WTC11 (cell line): ENCODE measurements around the gene ZNF48. TPM values are rescaled to one million over a fixed set of nuclear protein-coding genes. Genes with fewer than 3 reads are reported as not detected.

ENCODE experiments used
- ATAC-seq: fragments of 200-7000 bp; cut with Tn5 transposase; 2 replicates; pipeline ENCODE4 v1.10.0; 2021; ENCODE audit warnings: mild to moderate bottlenecking, moderate library complexity
- CTCF ChIA-PET: fragments of 300-600 bp; sonication (Branson Sonifier 250); formaldehyde crosslinking; loops from one replicate; lab custom pipeline; 2021; ENCODE audit warnings: antibody characterized with exemption; lab: Charles Lee
- POLR2A ChIA-PET: fragments of 350-600 bp; sonication (Branson Sonifier 250); formaldehyde crosslinking; loops from one replicate; lab custom pipeline; 2021; ENCODE audit warnings: antibody characterized with exemption; lab: Charles Lee
- DNase-seq: peaks from one replicate; pipeline ENCODE4 v3.0.0; 2021; ENCODE audit warnings: low spot score
- H3K27ac Mint-ChIP-seq: 2 replicates; pipeline ENCODE4 v1.8.0; 2021; ENCODE audit warnings: mixed read lengths
- H3K27me3 Mint-ChIP-seq: 2 replicates; pipeline ENCODE4 v1.8.0; 2021; ENCODE audit warnings: low read depth, mild to moderate bottlenecking, moderate library complexity, mixed read lengths
- H3K36me3 Mint-ChIP-seq: 2 replicates; pipeline ENCODE4 v1.8.0; 2021; ENCODE audit warnings: mixed read lengths
- H3K4me1 Mint-ChIP-seq: 2 replicates; pipeline ENCODE4 v1.8.0; 2022; ENCODE audit warnings: mixed read lengths
- H3K4me3 Mint-ChIP-seq: 2 replicates; pipeline ENCODE4 v1.8.0; 2021; ENCODE audit warnings: mild to moderate bottlenecking, moderate library complexity, mixed read lengths
- H3K9me3 Mint-ChIP-seq: 2 replicates; pipeline ENCODE4 v1.8.0; 2021; ENCODE audit warnings: mixed read lengths
- ARID4B ChIP-seq: sonication (generic); formaldehyde crosslinking; IDR thresholded peaks from 2 replicates; pipeline ENCODE4 v1.8.0; 2023; ENCODE audit warnings: missing genetic modification reagents, mild to moderate bottlenecking, borderline replicate concordance
- ATF1 ChIP-seq: sonication (generic); formaldehyde crosslinking; IDR thresholded peaks from 2 replicates; pipeline ENCODE4 v1.8.1; 2023; ENCODE audit warnings: mild to moderate bottlenecking, moderate library complexity, missing genetic modification reagents
- ATF3 ChIP-seq: sonication (generic); formaldehyde crosslinking; conservative IDR thresholded peaks from 2 replicates; pipeline ENCODE4 v1.8.1; 2022; ENCODE audit warnings: mild to moderate bottlenecking, missing genetic modification reagents
- E2F5 ChIP-seq: sonication (generic); formaldehyde crosslinking; IDR thresholded peaks from 2 replicates; pipeline ENCODE4 v1.8.1; 2022; ENCODE audit warnings: mild to moderate bottlenecking, moderate library complexity, missing genetic modification reagents
- EMX1 ChIP-seq: fragments of 250-450 bp; sonication (Bioruptor Pico); IDR thresholded peaks from 2 replicates; pipeline ENCODE4 v1.8.0; 2021; ENCODE audit warnings: mild to moderate bottlenecking
- FOXK1 ChIP-seq: sonication (generic); formaldehyde crosslinking; IDR thresholded peaks from 2 replicates; pipeline ENCODE4 v1.8.0; 2022; ENCODE audit warnings: mild to moderate bottlenecking, moderate library complexity, missing genetic modification reagents
- FOXP1 ChIP-seq: sonication (generic); formaldehyde crosslinking; IDR thresholded peaks from 2 replicates; pipeline ENCODE4 v1.8.0; 2022; ENCODE audit warnings: missing genetic modification reagents, mild to moderate bottlenecking, moderate library complexity, borderline replicate concordance
- HMGXB4 ChIP-seq: sonication (generic); formaldehyde crosslinking; IDR thresholded peaks from 2 replicates; pipeline ENCODE4 v1.8.1; 2023; ENCODE audit warnings: mild to moderate bottlenecking, moderate library complexity, missing genetic modification reagents
- JAZF1 ChIP-seq: fragments of 250-450 bp; sonication (Bioruptor Pico); IDR thresholded peaks from 2 replicates; pipeline ENCODE4 v1.9.0; 2021; ENCODE audit warnings: moderate library complexity, mild to moderate bottlenecking, inconsistent platforms
- JUN ChIP-seq: sonication (generic); formaldehyde crosslinking; IDR thresholded peaks from 2 replicates; pipeline ENCODE4 v1.8.0; 2023; ENCODE audit warnings: mild to moderate bottlenecking, missing genetic modification reagents
- RORB ChIP-seq: fragments of 250-450 bp; sonication (Bioruptor Pico); IDR thresholded peaks from 2 replicates; pipeline ENCODE4 v1.9.0; 2021; ENCODE audit warnings: mild to moderate bottlenecking
- SMAD4 ChIP-seq: sonication (generic); formaldehyde crosslinking; IDR thresholded peaks from 2 replicates; pipeline ENCODE4 v1.8.0; 2022; ENCODE audit warnings: mild to moderate bottlenecking, missing genetic modification reagents
- SOX15 ChIP-seq: fragments of 250-450 bp; sonication (Bioruptor Pico); IDR thresholded peaks from 2 replicates; pipeline ENCODE4 v1.9.0; 2021; ENCODE audit warnings: mild to moderate bottlenecking
- SP1 ChIP-seq: sonication (generic); formaldehyde crosslinking; conservative IDR thresholded peaks from 2 replicates; pipeline ENCODE4 v1.8.1; 2022; ENCODE audit warnings: missing genetic modification reagents
- STAT6 ChIP-seq: sonication (generic); formaldehyde crosslinking; conservative IDR thresholded peaks from 2 replicates; pipeline ENCODE4 v1.8.1; 2023; ENCODE audit warnings: mild to moderate bottlenecking, low read depth, missing genetic modification reagents, moderate library complexity
- ZNF121 ChIP-seq: sonication (generic); formaldehyde crosslinking; IDR thresholded peaks from 2 replicates; pipeline ENCODE4 v1.8.0; 2023; ENCODE audit warnings: missing genetic modification reagents
- ZNF263 ChIP-seq: sonication (generic); formaldehyde crosslinking; IDR thresholded peaks from 2 replicates; pipeline ENCODE4 v1.8.1; 2022; ENCODE audit warnings: low read depth, mild to moderate bottlenecking, moderate library complexity, missing genetic modification reagents
- total RNA-seq: library from RNA; stranded (reverse); gene quantifications from 3 replicates; pipeline ENCODE4 v1.2.3, GENCODE V29; 2021
- TF ChIP-seq, protein P1 (sequence below): fragments of 250-450 bp; sonication (Bioruptor Pico); IDR thresholded peaks from 2 replicates; pipeline ENCODE4 v1.9.0; 2021; ENCODE audit warnings: moderate library complexity, mild to moderate bottlenecking, inconsistent platforms, borderline replicate concordance
- TF ChIP-seq, protein P2 (sequence below): sonication (generic); formaldehyde crosslinking; IDR thresholded peaks from 2 replicates; pipeline ENCODE4 v1.8.1; 2023; ENCODE audit warnings: mild to moderate bottlenecking, missing genetic modification reagents, moderate library complexity
- TF ChIP-seq, protein P3 (sequence below): fragments of 200-600 bp; IDR thresholded peaks from 2 replicates; pipeline ENCODE4 v1.8.0; 2022; ENCODE audit warnings: antibody characterized with exemption

Gene ZNF48
- total RNA-seq, 1 experiment from 2014 or later = 39.3 TPM

DNA sequence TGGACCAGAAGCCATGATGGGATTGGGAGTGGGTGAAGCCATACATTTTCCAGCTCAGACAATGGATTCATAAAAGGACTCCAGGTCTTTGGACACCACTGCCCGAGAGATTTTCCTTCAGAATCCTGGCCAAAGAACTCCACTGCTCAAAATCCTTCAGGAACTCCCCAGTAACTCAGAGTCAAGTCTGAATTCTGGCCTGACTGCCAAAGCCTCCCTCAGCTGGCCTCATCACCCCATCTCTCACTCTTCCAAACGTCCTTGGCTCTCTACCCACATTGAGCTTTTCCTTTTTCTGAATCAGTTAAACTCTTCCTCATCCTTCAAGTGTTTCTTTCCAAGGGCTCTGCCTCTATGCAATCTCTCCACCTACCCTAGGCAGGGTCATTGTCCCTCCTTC lies 11.7 kb upstream of the ZNF48 start:
- 0 out of 2 replicates have a peak, but pooled peaks cover 2% of the 10 kb centered on the region for H3K36me3 Mint-ChIP-seq
- no peak for DNase-seq
- H3K27ac Mint-ChIP-seq = no peak overlapping the region
- TF ChIP-seq RORB = no peak
- no peak for TF ChIP-seq SOX15 (CRISPR knock-in tag)
- TF ChIP-seq STAT6 = no peak
- TF ChIP-seq ZNF263 (CRISPR knock-in tag) = no peak
- no peak for TF ChIP-seq EMX1
- TF ChIP-seq FOXK1 (CRISPR knock-in tag) = no peak
- no peak for TF ChIP-seq JUN
- TF ChIP-seq, protein P1, sequence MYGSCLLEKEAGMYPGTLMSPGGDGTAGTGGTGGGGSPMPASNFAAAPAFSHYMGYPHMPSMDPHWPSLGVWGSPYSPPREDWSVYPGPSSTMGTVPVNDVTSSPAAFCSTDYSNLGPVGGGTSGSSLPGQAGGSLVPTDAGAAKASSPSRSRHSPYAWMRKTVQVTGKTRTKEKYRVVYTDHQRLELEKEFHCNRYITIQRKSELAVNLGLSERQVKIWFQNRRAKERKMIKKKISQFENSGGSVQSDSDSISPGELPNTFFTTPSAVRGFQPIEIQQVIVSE (CRISPR knock-in tag) = no peak
- TF ChIP-seq HMGXB4 (CRISPR knock-in tag) = no peak
- no peak for TF ChIP-seq SP1 (CRISPR knock-in tag)
- TF ChIP-seq FOXP1 (CRISPR knock-in tag) = no peak
- no peak for TF ChIP-seq SMAD4
- no peak for TF ChIP-seq E2F5 (CRISPR knock-in tag)
- TF ChIP-seq ZNF121 (CRISPR knock-in tag) = no peak
- no peak for TF ChIP-seq ATF3 (CRISPR knock-in tag)
- TF ChIP-seq ATF1 (CRISPR knock-in tag) = no peak
- TF ChIP-seq JAZF1 (CRISPR knock-in tag) = no peak
- TF ChIP-seq, protein P2, sequence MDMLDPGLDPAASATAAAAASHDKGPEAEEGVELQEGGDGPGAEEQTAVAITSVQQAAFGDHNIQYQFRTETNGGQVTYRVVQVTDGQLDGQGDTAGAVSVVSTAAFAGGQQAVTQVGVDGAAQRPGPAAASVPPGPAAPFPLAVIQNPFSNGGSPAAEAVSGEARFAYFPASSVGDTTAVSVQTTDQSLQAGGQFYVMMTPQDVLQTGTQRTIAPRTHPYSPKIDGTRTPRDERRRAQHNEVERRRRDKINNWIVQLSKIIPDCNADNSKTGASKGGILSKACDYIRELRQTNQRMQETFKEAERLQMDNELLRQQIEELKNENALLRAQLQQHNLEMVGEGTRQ (CRISPR knock-in tag) = no peak
- TF ChIP-seq, all 79 proteins: peak for 0
- ATAC-seq = no peak
- CTCF ChIA-PET = interaction anchor here (1.1 to 1.3 kb wide), 2 partner anchors 12 to 13 kb away, joined by 3 read pairs; no protein-coding TSS in a partner anchor
- H3K4me3 Mint-ChIP-seq = no peak overlapping the region
- H3K27me3 Mint-ChIP-seq = peaks cover 13% of the 10 kb centered on the region
- POLR2A ChIA-PET = interaction anchor here (0.6 to 0.9 kb wide), 2 partner anchors 9 to 27 kb away, joined by 3 to 7 read pairs; no protein-coding TSS in a partner anchor
- H3K9me3 Mint-ChIP-seq = no peaks in the 10 kb centered on the region
- peaks cover 4% of the 10 kb centered on the region for H3K4me1 Mint-ChIP-seq

DNA sequence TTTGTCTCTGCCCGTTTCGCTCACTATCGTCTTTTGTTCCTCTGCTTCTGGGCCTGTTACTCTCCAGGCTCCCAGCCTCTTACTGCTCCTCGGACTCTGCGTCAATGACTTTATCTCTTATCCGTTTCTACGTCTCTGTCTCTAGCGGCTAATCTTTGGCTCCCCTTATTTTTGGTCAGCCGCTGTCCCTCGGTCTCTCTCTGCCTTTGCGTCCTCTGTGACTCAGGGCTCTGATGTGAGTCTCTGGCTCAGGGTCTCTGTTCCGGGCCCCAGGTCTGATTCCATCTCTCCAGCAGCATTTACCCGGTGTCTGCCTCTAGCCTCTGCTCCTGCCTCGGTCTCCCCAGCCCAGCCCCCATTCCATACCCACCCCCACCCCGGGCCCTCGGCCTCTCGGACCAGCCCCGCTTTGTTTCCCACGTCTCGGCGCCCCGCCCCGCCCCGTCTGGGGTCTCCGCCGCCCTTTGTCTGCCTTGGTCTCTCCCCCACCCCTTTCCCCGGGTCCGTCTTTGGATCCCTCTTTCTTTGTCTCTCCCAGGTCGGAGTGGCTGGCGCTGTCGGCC lies 547 bp upstream of the ZNF48 start:
- no peaks in the 10 kb centered on the region for H3K9me3 Mint-ChIP-seq
- TF ChIP-seq, protein P3, sequence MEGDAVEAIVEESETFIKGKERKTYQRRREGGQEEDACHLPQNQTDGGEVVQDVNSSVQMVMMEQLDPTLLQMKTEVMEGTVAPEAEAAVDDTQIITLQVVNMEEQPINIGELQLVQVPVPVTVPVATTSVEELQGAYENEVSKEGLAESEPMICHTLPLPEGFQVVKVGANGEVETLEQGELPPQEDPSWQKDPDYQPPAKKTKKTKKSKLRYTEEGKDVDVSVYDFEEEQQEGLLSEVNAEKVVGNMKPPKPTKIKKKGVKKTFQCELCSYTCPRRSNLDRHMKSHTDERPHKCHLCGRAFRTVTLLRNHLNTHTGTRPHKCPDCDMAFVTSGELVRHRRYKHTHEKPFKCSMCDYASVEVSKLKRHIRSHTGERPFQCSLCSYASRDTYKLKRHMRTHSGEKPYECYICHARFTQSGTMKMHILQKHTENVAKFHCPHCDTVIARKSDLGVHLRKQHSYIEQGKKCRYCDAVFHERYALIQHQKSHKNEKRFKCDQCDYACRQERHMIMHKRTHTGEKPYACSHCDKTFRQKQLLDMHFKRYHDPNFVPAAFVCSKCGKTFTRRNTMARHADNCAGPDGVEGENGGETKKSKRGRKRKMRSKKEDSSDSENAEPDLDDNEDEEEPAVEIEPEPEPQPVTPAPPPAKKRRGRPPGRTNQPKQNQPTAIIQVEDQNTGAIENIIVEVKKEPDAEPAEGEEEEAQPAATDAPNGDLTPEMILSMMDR = no peak
- 0 out of 2 replicates have a peak, but pooled peaks have one; percentile 37 for TF ChIP-seq ARID4B (CRISPR knock-in tag)
- H3K4me3 Mint-ChIP-seq = peak overlapping the region; percentile 81
- ATAC-seq = peak; percentile 53
- no peak for DNase-seq
- ChIA-PET POLR2A (interaction anchor here (0.7 to 2.0 kb wide), 9 partner anchors 13 to 164 kb away, joined by 3 to 26 read pairs (median 6); partner anchors contain the start of genes CD2BP2, MYL11, ZNF764 and ZNF771), CTCF (interaction anchor here (0.6 to 9.3 kb wide), 13 partner anchors 8 to 282 kb away, joined by 3 to 97 read pairs (median 6); partner anchors contain the start of genes CD2BP2, DCTPP1, GDPD3 and TBC1D10B)
- H3K27me3 Mint-ChIP-seq = peaks cover 4% of the 10 kb centered on the region; the same call in 1 of the 2 replicates
- H3K27ac Mint-ChIP-seq = peak overlapping the region; percentile 98
- H3K4me1 Mint-ChIP-seq = peaks cover 32% of the 10 kb centered on the region
- H3K36me3 Mint-ChIP-seq = peaks cover 5% of the 10 kb centered on the region
